ENCODE results near the gene DMD.

DMD gene

GRCh38 chrX:31711166-31711565 is 1500.2 kb downstream of the DMD start:
- DNase-seq (ENCODE audit: low read depth in 2 of 2), result no peak

GRCh38 chrX:31708116-31708515 is 1503.2 kb downstream of the DMD start:
- DNase-seq (ENCODE audit: low read depth in 2 of 2), result no peak

GRCh38 chrX:31706466-31706865 is 1504.9 kb downstream of the DMD start:
- DNase-seq (ENCODE audit: low read depth in 2 of 2), result no peak

- DNase-seq (ENCODE audit: low read depth in 2 of 2), result no peak
These were observed 1505.5 kb downstream of the DMD start for GRCh38 chrX:31705816-31706215.

GRCh38 chrX:31704938-31705337 is 1506.4 kb downstream of the DMD start:
- no peak for DNase-seq (ENCODE audit: low read depth in 2 of 2)

- no peak for DNase-seq (ENCODE audit: low read depth in 2 of 2)
These were observed 1509.1 kb downstream of the DMD start for GRCh38 chrX:31702222-31702621.

- DNase-seq (ENCODE audit: low read depth in 2 of 2), result no peak
These were observed 1513.9 kb downstream of the DMD start for GRCh38 chrX:31697294-31697916.

- no peak for DNase-seq (ENCODE audit: low read depth in 2 of 2)
These were observed 1531.5 kb downstream of the DMD start for GRCh38 chrX:31679861-31680260.

GRCh38 chrX:31670245-31670644 is 1541.1 kb downstream of the DMD start:
- DNase-seq (ENCODE audit: low read depth in 2 of 2), result no peak

GRCh38 chrX:31665454-31665853 is 1545.9 kb downstream of the DMD start:
- DNase-seq (ENCODE audit: low read depth in 2 of 2), result no peak

- no peak for DNase-seq (ENCODE audit: low read depth in 2 of 2)
These were observed 1548.2 kb downstream of the DMD start for GRCh38 chrX:31663172-31663571.

- DNase-seq (ENCODE audit: low read depth in 2 of 2), result no peak
These were observed 1550.0 kb downstream of the DMD start for GRCh38 chrX:31661280-31661810.

- no peak for DNase-seq (ENCODE audit: low read depth in 2 of 2)
These were observed 1553.0 kb downstream of the DMD start for GRCh38 chrX:31658360-31658759.

GRCh38 chrX:31656013-31656412 is 1555.3 kb downstream of the DMD start:
- DNase-seq (ENCODE audit: low read depth in 2 of 2), result no peak

GRCh38 chrX:31653422-31653821 is 1557.9 kb downstream of the DMD start:
- DNase-seq (ENCODE audit: low read depth in 2 of 2), result no peak

- DNase-seq (ENCODE audit: low read depth in 2 of 2), result no peak
These were observed 1558.7 kb downstream of the DMD start for GRCh38 chrX:31652650-31653049.

- DNase-seq (ENCODE audit: low read depth in 2 of 2), result no peak
These were observed 1562.1 kb downstream of the DMD start for GRCh38 chrX:31649201-31649600.

- DNase-seq (ENCODE audit: low read depth in 2 of 2), result no peak
These were observed 1578.0 kb downstream of the DMD start for GRCh38 chrX:31633349-31633748.

GRCh38 chrX:31629195-31629594 is 1582.2 kb downstream of the DMD start:
- no peak for DNase-seq (ENCODE audit: low read depth in 2 of 2)

GRCh38 chrX:31609130-31609529 is 1602.2 kb downstream of the DMD start:
- DNase-seq (ENCODE audit: low read depth in 2 of 2), result no peak

GRCh38 chrX:31608638-31609037 is 1602.7 kb downstream of the DMD start:
- DNase-seq (ENCODE audit: low read depth in 2 of 2), result no peak

GRCh38 chrX:31606771-31607170 is 1604.6 kb downstream of the DMD start:
- DNase-seq (ENCODE audit: low read depth in 2 of 2), result no peak

- DNase-seq (ENCODE audit: low read depth in 2 of 2), result no peak
These were observed 1606.6 kb downstream of the DMD start for GRCh38 chrX:31604629-31605221.
